HUES48 (cell line): ENCODE results near the gene SCN2B.

Experiments
- H3K27ac ChIP-seq: one replicate; pipeline ENCODE4 v1.7.0; 2013; ENCODE audit warnings: low read depth, low read length, inconsistent platforms
- H3K27me3 ChIP-seq: 2 replicates; pipeline ENCODE4 v1.6.1; 2013; ENCODE audit warnings: mild to moderate bottlenecking, low read length; ENCODE audit not compliant: control insufficient read depth, insufficient read depth
- H3K36me3 ChIP-seq: 2 replicates; pipeline ENCODE4 v1.6.1; 2013; ENCODE audit warnings: low read length; ENCODE audit not compliant: control insufficient read depth, insufficient read depth
- H3K4me1 ChIP-seq: 2 replicates; pipeline ENCODE4 v1.6.1; 2013; ENCODE audit warnings: mild to moderate bottlenecking, low read length; ENCODE audit not compliant: control insufficient read depth, insufficient read depth
- H3K4me3 ChIP-seq: 2 replicates; pipeline ENCODE4 v1.5.1; 2013; ENCODE audit warnings: mild to moderate bottlenecking, low read depth, low read length
- H3K9ac ChIP-seq: 2 replicates; pipeline ENCODE4 v1.6.1; 2013; ENCODE audit warnings: mild to moderate bottlenecking, low read depth, low read length, moderate library complexity
- H3K9me3 ChIP-seq: 2 replicates; pipeline ENCODE4 v1.6.1; 2013; ENCODE audit warnings: low read length; ENCODE audit not compliant: control insufficient read depth, insufficient read depth

SCN2B gene

DNA sequence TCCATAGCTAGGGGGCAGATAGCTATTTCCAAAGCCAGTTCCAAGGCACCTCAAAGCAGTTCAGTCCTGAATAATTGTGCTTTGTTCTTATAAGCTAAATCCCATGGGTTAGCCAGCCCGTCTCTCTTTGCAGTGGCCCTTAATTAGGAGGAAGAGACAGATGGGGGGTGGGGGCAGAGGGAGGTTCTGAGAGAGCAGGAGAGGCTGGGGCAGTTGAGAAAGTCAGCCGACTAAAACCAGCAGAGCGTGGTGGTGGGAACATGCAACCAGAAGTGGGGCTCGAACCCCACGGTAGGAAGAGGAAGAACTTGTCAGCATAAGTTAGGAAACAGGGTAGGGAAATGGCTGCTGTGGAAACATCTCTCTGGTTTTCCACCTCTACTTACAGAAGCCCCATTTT lies 12.9 kb downstream of the SCN2B start:
- no peak overlapping the region for H3K9ac ChIP-seq
- H3K4me1 ChIP-seq, result peaks cover 6% of the 10 kb centered on the region; the same call in 1 of the 2 replicates
- no peak overlapping the region for H3K27ac ChIP-seq
- H3K27me3 ChIP-seq, result peaks cover 73% of the 10 kb centered on the region
- no peak overlapping the region for H3K4me3 ChIP-seq
- no peaks in the 10 kb centered on the region for H3K9me3 ChIP-seq
- H3K36me3 ChIP-seq, result no peaks in the 10 kb centered on the region

DNA sequence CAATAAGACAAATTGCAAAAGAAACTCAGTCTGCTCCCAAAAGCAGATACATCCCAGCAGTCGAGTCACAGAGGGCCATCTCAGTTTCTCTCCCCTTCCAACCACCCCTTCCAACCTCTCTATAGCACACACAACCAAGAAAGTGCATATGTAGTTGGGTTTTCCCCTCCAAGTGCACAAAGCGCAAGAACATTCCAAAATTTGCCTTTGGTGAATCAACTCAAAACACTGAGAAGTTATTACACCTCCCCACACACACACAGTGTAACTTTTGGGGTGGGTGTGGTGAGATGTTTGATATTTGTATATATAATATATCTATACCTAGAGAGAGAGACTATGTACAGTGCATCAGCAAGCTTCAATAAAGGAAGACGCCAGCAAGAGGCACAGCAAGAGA lies 13.6 kb downstream of the SCN2B start:
- H3K4me1 ChIP-seq, result peaks cover 8% of the 10 kb centered on the region; the same call in 1 of the 2 replicates
- H3K27ac ChIP-seq, result no peak overlapping the region
- H3K36me3 ChIP-seq, result no peaks in the 10 kb centered on the region
- peaks cover 74% of the 10 kb centered on the region for H3K27me3 ChIP-seq
- no peaks in the 10 kb centered on the region for H3K9me3 ChIP-seq
- H3K9ac ChIP-seq, result no peak overlapping the region
- no peak overlapping the region for H3K4me3 ChIP-seq

GRCh38 chr11:118161786-118162185 lies 14.7 kb downstream of the SCN2B start:
- H3K27ac ChIP-seq, result no peak overlapping the region
- H3K27me3 ChIP-seq, result peaks cover 74% of the 10 kb centered on the region
- H3K36me3 ChIP-seq, result no peaks in the 10 kb centered on the region
- H3K9me3 ChIP-seq, result no peaks in the 10 kb centered on the region
- H3K4me3 ChIP-seq, result no peak overlapping the region
- peaks cover 19% of the 10 kb centered on the region for H3K4me1 ChIP-seq
- H3K9ac ChIP-seq, result no peak overlapping the region

DNA sequence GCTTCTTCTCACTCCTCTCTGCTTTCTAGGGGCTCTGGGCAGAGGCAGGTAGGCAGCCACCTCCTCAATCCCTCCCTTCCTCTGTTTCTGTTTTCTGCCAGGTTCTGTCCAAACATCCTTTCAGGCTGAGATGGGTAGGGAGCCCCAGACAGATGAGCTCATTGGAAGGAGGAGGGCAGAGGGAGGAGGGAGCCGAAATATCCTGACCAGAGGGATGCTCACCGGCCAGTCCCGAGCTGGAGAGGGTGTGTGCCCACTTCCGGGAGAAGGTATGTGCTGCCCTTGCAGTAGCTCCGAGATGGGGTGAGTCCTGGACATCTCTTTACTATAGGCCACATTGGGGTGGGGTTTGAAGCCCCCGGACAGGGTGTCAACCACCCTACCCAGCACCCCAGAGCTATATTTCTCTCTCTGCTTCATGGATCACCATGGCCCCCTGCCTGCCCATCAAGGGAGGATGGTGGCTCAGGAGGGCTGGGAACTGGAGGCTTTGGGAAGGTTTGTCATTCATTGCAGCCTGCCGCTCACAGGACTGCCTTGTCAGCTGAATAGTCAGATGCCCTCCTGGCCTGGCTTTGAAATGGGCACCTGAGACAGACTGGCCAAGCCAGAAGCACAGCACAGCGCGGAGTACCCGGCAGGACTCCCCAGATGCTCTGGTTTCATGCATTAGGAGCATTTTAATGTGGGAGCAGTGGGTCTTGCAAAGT lies 19.1 kb downstream of the SCN2B start:
- H3K4me1 ChIP-seq, result peaks cover 42% of the 10 kb centered on the region
- H3K36me3 ChIP-seq, result no peaks in the 10 kb centered on the region
- H3K4me3 ChIP-seq, result peak overlapping the region; percentile 53
- H3K27ac ChIP-seq, result no peak overlapping the region
- no peak overlapping the region for H3K9ac ChIP-seq
- peaks cover 98% of the 10 kb centered on the region for H3K27me3 ChIP-seq
- H3K9me3 ChIP-seq, result no peaks in the 10 kb centered on the region

DNA sequence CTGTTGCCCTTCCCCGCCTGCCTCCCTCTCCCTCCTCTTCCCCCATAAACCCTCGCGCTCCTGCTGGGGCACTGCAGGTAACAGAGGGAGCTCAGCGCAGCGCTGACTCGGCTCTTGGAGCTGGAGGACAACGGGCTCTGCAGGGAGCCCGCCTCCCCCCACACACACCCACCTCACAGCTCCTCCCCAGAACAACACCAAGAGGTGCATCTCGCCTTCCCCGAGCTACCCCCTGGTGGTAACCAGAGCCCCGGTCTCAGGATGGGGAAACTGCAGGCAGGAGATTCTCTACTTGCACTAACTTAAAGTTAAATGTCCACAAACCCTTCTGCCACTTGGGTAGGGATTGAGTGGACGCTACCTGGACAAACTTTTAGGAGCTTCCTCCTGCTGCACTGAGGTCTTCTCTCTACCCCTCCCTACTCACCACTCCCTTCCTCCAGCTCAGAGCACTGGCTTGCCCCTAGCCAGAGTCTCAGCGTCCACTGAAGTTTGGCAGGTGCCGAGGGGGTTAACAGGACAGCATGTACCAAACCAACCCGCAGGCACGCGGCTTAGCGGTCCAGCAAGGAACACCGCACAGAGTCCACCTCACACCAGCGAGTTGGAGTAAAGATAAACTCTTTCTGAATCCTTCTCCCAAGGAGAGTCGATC lies 19.8 kb downstream of the SCN2B start:
- no peaks in the 10 kb centered on the region for H3K36me3 ChIP-seq
- peak overlapping the region; percentile 53 for H3K4me3 ChIP-seq
- peaks cover 46% of the 10 kb centered on the region for H3K4me1 ChIP-seq
- H3K9me3 ChIP-seq, result no peaks in the 10 kb centered on the region
- H3K9ac ChIP-seq, result no peak overlapping the region
- H3K27me3 ChIP-seq, result peaks cover 99% of the 10 kb centered on the region
- H3K27ac ChIP-seq, result no peak overlapping the region

DNA sequence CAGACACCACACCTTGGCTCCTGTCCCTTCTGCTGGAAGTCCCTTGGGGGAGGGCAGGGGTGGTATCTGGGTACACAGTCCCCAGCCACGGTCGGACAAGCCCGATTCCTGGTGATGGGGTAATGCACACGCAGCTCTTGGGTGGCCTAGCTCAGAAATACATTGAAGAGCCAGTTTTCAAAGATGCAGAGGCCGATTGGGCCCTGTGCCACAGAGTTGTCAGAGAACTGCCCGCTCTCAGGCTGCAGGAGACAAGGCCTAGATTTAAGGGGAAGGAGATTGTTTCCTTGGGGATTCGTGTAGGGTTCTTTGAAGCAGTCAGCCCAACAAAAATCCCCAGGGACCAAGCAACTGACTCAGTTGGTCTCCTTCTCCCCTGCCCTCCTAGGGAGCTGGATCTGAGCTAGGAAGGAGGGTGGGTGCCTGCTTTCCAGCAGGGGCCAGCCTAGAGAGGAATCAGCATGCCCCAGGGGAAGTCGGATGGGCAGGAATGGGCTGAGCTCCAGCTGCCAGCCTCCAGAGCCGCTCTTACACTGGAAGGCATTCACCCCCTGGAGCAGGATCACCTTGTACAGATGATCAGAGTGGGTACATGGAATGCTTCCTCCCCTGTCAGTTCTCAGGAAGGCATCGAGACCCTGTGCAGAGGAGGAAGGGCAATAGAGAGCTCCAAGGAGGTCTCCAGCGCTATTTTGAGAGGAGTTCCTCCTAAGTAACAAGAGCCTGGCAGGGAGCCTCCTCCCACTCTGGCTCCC lies 20.5 kb downstream of the SCN2B start:
- peak overlapping the region; percentile 53; the same call in 1 of the 2 replicates for H3K4me3 ChIP-seq
- H3K9me3 ChIP-seq, result no peaks in the 10 kb centered on the region
- peaks cover 99% of the 10 kb centered on the region for H3K27me3 ChIP-seq
- H3K4me1 ChIP-seq, result peaks cover 46% of the 10 kb centered on the region
- no peaks in the 10 kb centered on the region for H3K36me3 ChIP-seq
- no peak overlapping the region for H3K27ac ChIP-seq
- no peak overlapping the region for H3K9ac ChIP-seq

DNA sequence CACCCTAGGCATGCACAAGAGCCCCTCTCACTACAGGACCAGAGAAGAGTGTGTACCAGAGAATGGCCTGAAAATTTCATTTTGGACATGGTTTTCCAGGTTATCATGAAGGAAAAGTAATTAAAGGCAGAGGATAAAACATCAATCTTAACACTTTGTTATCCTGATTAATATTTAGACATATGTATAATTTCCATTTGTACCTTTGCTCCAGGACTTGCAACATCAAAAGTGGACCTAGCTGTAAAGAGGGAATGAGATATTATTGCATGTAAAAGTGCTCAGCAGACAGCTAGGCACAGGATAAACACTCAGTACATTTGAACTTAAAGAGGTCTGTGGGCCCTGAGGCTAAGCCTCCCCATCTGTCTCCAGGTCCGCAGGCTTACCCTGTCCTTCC lies 21.8 kb downstream of the SCN2B start:
- H3K27me3 ChIP-seq, result peaks cover 99% of the 10 kb centered on the region
- H3K27ac ChIP-seq, result no peak overlapping the region
- H3K4me1 ChIP-seq, result peaks cover 50% of the 10 kb centered on the region
- H3K9ac ChIP-seq, result no peak overlapping the region
- no peak overlapping the region for H3K4me3 ChIP-seq
- no peaks in the 10 kb centered on the region for H3K9me3 ChIP-seq
- H3K36me3 ChIP-seq, result no peaks in the 10 kb centered on the region

GRCh38 chr11:118153976-118154375 lies 22.5 kb downstream of the SCN2B start:
- H3K9ac ChIP-seq, result no peak overlapping the region
- H3K9me3 ChIP-seq, result no peaks in the 10 kb centered on the region
- peak overlapping the region; percentile 79 for H3K4me3 ChIP-seq
- H3K36me3 ChIP-seq, result no peaks in the 10 kb centered on the region
- H3K27me3 ChIP-seq, result peaks cover 99% of the 10 kb centered on the region
- H3K27ac ChIP-seq, result no peak overlapping the region
- H3K4me1 ChIP-seq, result peaks cover 55% of the 10 kb centered on the region

- Histone ChIP-seq H3K9ac (no peak overlapping the region), H3K9me3 (no peaks in the 10 kb centered on the region), H3K36me3 (no peaks in the 10 kb centered on the region), H3K27ac (no peak overlapping the region), H3K27me3 (peaks cover 99% of the 10 kb centered on the region), H3K4me1 (peaks cover 59% of the 10 kb centered on the region), H3K4me3 (peak overlapping the region; percentile 79)
These were observed 22.9 kb downstream of the SCN2B start for GRCh38 chr11:118153516-118153915.

GRCh38 chr11:118152552-118153471 lies 23.6 kb downstream of the SCN2B start, which contains the start of gene SCN4B:
Gene SCN4B (minus strand): TSS chr11:118152823. CDS start chr11:118152673, 150 bp downstream.
- no peak within 1 kb of the TSS for H3K9ac ChIP-seq
- no peaks in the 10 kb centered on the region for H3K36me3 ChIP-seq
- H3K27ac ChIP-seq, result no peak within 1 kb of the TSS
- peaks cover 56% of the 10 kb centered on the region for H3K4me1 ChIP-seq
- H3K4me3 ChIP-seq, result peak within 1 kb of the TSS; percentile 79
- no peaks in the 10 kb centered on the region for H3K9me3 ChIP-seq
- peaks cover 99% of the 10 kb centered on the region for H3K27me3 ChIP-seq
